Heart left ventricle (tissue), 16 donors: Measurements from ENCODE around the gene MARS1. TPM values are rescaled to one million over a fixed set of nuclear protein-coding genes. Genes with fewer than 3 reads are reported as not detected.
A peak's percentile ranks its signal among the peaks of the same experiment; 100 is the strongest.
"Not testable (repeated sequence)": the region's sequence is repeated elsewhere in the genome, so short reads cannot be mapped to it uniquely, and the experiment has no call there.

Experiments
- ATAC-seq, 4 donors: fragments of 200-7000 bp; cut with Tn5 transposase; one replicate each; pipeline ENCODE4 v1.9.1; 2020 to 2022; ENCODE audit warnings: moderate library complexity in 4 of 4, mild to moderate bottlenecking in 3 of 4, moderate number of reproducible peaks in 1 of 4
- DNase-seq, 5 donors: peaks; one replicate each; pipeline ENCODE4 v3.0.0-alpha.2; 2020
- H3K27ac ChIP-seq, 12 donors: fragments of 200-600 bp; sonication (generic) in 4 of 12; one replicate each; pipeline versions ENCODE4 v1.5.0 to v1.8.0; 2016 to 2022; ENCODE audit warnings: mild to moderate bottlenecking in 2 of 12
- H3K27me3 ChIP-seq, 9 donors: fragments of 200-600 bp; sonication (generic) in 2 of 9; one replicate each; pipeline versions ENCODE4 v1.5.1 to v1.8.0; 2016 to 2022; ENCODE audit warnings: mild to moderate bottlenecking in 3 of 9
- H3K36me3 ChIP-seq, 9 donors: fragments of 200-600 bp; sonication (generic) in 2 of 9; one replicate each; pipeline versions ENCODE4 v1.5.0 to v1.8.0; 2018 to 2022; ENCODE audit warnings: mild to moderate bottlenecking in 2 of 9
- H3K4me1 ChIP-seq, 12 donors: fragments of 200-600 bp; sonication (generic) in 4 of 12; one replicate each; pipeline versions ENCODE4 v1.5.0 to v1.8.0; 2016 to 2022; ENCODE audit warnings: mild to moderate bottlenecking in 3 of 12
- H3K4me3 ChIP-seq, 12 donors: fragments of 200-600 bp; sonication (generic) in 4 of 12; one replicate each; pipeline versions ENCODE4 v1.5.0 to v1.8.0; 2017 to 2022; ENCODE audit warnings: mild to moderate bottlenecking in 9 of 12, moderate library complexity in 4 of 12
- H3K9me3 ChIP-seq, 12 donors: fragments of 200-600 bp; sonication (generic) in 4 of 12; one replicate each; pipeline versions ENCODE4 v1.5.0 to v1.8.0; 2016 to 2022; ENCODE audit warnings: mild to moderate bottlenecking in 1 of 12
- POLR2A ChIP-seq, 2 donors: fragments of 450-650 bp; IDR thresholded peaks; one replicate each; pipeline ENCODE4 v1.6.1; 2017; ENCODE audit warnings: antibody characterized with exemption in 2 of 2, mild to moderate bottlenecking in 2 of 2, moderate library complexity in 2 of 2
- WGBS, 4 donors: extraction: QIAGEN DNeasy Blood & Tissue Kit in 2 of 4; methylation state at CpG; one replicate each; pipeline versions ENCODE4 v1.1.5 to v1.1.7; 2013 to 2018; 5-methylcytosine and 5-hydroxymethylcytosine counted together
- intact Hi-C, 10 donors: fragments of 100-400 bp; cut with DNase I; formaldehyde crosslinking; loops; one replicate each; pipeline versions ENCODE4 v1.11.1 to v1.14.2; 2022
- long read RNA-seq, 3 donors: library from polyadenylated mRNA; unstranded; transcript quantifications; one replicate each; pipeline ENCODE4 v2.0.0, GENCODE V29; 2020 to 2021
- polyA plus RNA-seq, 2 donors: library from polyadenylated mRNA; stranded (reverse); fragments of 200-250 nt; gene quantifications; one replicate each; pipeline ENCODE4 v1.2.3, GENCODE V29; 2013
- total RNA-seq, 9 donors: library from RNA; depleted of rRNA in 2 of 9; stranded (reverse); fragments of >200 nt in 2 of 9; fragmentation: NEBNext Ultra II Directional in 3 of 9; extraction: Animal tissue kit (Norgen Biotek cat#: 25700) in 3 of 9; gene quantifications; one replicate each; pipeline versions ENCODE4 v1.1.0 to v1.2.4, GENCODE V29; 2016 to 2023
- TF ChIP-seq, protein P1 (sequence below), 12 donors: fragments of 200-600 bp; sonication (generic) in 4 of 12; IDR thresholded peaks; one replicate each; pipeline versions ENCODE4 v1.5.0 to v1.8.0; 2018 to 2022; ENCODE audit warnings: antibody characterized with exemption in 12 of 12, mild to moderate bottlenecking in 5 of 12
- donor health status: ischemic (EF 13 %, LVEDD 7.1; RV severe dilation, severe dysfunction).
- donor health status: healthy with polysubstance abuse.
- donor health status: DM: no; HTN: yes; CAD: no.
- donor health status: DM: no; HTN: no; CAD: no.
- donor health status: ischemic (EF 25% LVEDD 6.9; RV normal size, moderate dysfunction).
- donor health status: ischemic (EF 25% LVEDD 5.7; RV mildly dilated, moderate dysfunction).
- donor health status: healthy.
- donor health status: DM: yes; HTN: yes; CAD: no.
- donor health status: ischemic (EF 35%, LVEDD 5.7; RV mildly dilated, moderate dysfunction).
- donor health status: nonischemic (EF 11% LVEDD 7.7; RV severe dilation, severe dysfunction).
- donor health status: DM: yes; HTN: yes; CAD: no.
- donor health status: PGD.
- donor health status: ischemic (EF 29% LVEDD 5.4; RV normal size, mild dysfunction).
- donor health status: nonischemic (EF 23%, LVEDD 6.1; RV moderate dilation, normal function).

Gene MARS1
- 100 to 1,000 TPM in 1 of 9 donors, 10 to 100 TPM in 8; 36.8 to 109 (median 69.7) TPM for total RNA-seq
- 10 to 100 TPM; 91.7 to 98.0 TPM for polyA plus RNA-seq
- long read RNA-seq, donor 1, transcript MARS-201 (21 exons, 2,905 nt): major isoform, 70 of 94 reads
- long read RNA-seq, donor 1, partial matches to known transcripts: 17 of 94 reads
- long read RNA-seq, donor 1, other reads (novel, unspliced or antisense): 7 of 94 reads
- long read RNA-seq, donor 2, transcript MARS-201 (21 exons, 2,905 nt): major isoform, 351 of 455 reads
- long read RNA-seq, donor 2, partial matches to known transcripts: 53 of 455 reads
- long read RNA-seq, donor 2, other reads (novel, unspliced or antisense): 50 of 455 reads
- long read RNA-seq, donor 3, transcript MARS-201 (21 exons, 2,905 nt): major isoform, 106 of 148 reads
- long read RNA-seq, donor 3, partial matches to known transcripts: 21 of 148 reads
- long read RNA-seq, donor 3, other reads (novel, unspliced or antisense): 21 of 148 reads

- Histone ChIP-seq H3K9me3 (no peaks in the 10 kb centered on the region), H3K27me3 (no peaks in the 10 kb centered on the region), H3K27ac (peak within 1 kb of the TSS in 11 of 12 donors; percentile 53 to 84 (median 72)), H3K4me1 (peaks cover 6 to 20% (median 10%) of the 10 kb centered on the region in 12 donors), H3K4me3 (peak within 1 kb of the TSS; percentile 66 to 97 (median 82)), H3K36me3 (peaks cover 0 to 37% (median 35%) of the 10 kb centered on the region in 9 donors)
- ATAC-seq: peak; percentile 98 to 99 (median 98)
- DNase-seq: peak; percentile 94 to 96 (median 95)
- TF ChIP-seq POLR2A (IDR thresholded peaks at IDR 0.05): peak in 1 of 2 donors; percentile 62
- TF ChIP-seq, protein P1, sequence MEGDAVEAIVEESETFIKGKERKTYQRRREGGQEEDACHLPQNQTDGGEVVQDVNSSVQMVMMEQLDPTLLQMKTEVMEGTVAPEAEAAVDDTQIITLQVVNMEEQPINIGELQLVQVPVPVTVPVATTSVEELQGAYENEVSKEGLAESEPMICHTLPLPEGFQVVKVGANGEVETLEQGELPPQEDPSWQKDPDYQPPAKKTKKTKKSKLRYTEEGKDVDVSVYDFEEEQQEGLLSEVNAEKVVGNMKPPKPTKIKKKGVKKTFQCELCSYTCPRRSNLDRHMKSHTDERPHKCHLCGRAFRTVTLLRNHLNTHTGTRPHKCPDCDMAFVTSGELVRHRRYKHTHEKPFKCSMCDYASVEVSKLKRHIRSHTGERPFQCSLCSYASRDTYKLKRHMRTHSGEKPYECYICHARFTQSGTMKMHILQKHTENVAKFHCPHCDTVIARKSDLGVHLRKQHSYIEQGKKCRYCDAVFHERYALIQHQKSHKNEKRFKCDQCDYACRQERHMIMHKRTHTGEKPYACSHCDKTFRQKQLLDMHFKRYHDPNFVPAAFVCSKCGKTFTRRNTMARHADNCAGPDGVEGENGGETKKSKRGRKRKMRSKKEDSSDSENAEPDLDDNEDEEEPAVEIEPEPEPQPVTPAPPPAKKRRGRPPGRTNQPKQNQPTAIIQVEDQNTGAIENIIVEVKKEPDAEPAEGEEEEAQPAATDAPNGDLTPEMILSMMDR (IDR thresholded peaks at IDR 0.05): peak in 1 of 12 donors; percentile 17
- 7 to 11% (median 11%) methylated on average over 47 of the region's 47 CpGs for WGBS, 4 donors
- intact Hi-C loops: loop anchor here in 3 of 10 donors (2.0 to 5.0 kb wide), 3 partner anchors 25 to 60 kb away; partner anchors contain the start of gene DCTN2 (in 1 of the 3)
Observed at GRCh38 chr12:57487597-57488401, at the start of gene MARS1. TSS of gene MARS1 (plus strand) at chr12:57488068. CDS start at chr12:57488091, 23 bp downstream.

GRCh38 chr12:57438400-57438799 is 49.5 kb upstream of the MARS1 start:
- DNase-seq (no peak), ATAC-seq (no peak)
- WGBS, 4 donors: 89 to 95% (median 91%) methylated on average over 1 of the region's 1 CpG
- Histone ChIP-seq H3K4me1 (no peaks in the 10 kb centered on the region), H3K27me3 (no peaks in the 10 kb centered on the region), H3K9me3 (peaks cover 0 to 11% (median 0%) of the 10 kb centered on the region in 12 donors), H3K4me3 (no peak overlapping the region), H3K36me3 (no peaks in the 10 kb centered on the region), H3K27ac (no peak overlapping the region)
- TF ChIP-seq, protein P1 (IDR thresholded peaks at IDR 0.05): no peak
- no peak for TF ChIP-seq POLR2A (IDR thresholded peaks at IDR 0.05)
- intact Hi-C loops: no loop called here

- H3K36me3 ChIP-seq: no peaks in the 10 kb centered on the region
- ATAC-seq: no peak
- no peaks in the 10 kb centered on the region for H3K27me3 ChIP-seq
- no peaks in the 10 kb centered on the region for H3K4me1 ChIP-seq
- H3K9me3 ChIP-seq: peaks cover 0 to 11% (median 0%) of the 10 kb centered on the region in 12 donors
- no peak for DNase-seq
- WGBS, 4 donors: 75 to 86% (median 79%) methylated on average over 4 of the region's 4 CpGs
- no peak overlapping the region for H3K27ac ChIP-seq
- TF ChIP-seq, protein P1 (IDR thresholded peaks at IDR 0.05): no peak
- no peak for TF ChIP-seq POLR2A (IDR thresholded peaks at IDR 0.05)
- H3K4me3 ChIP-seq: no peak overlapping the region
- intact Hi-C loops: no loop called here
Observed at GRCh38 chr12:57439762-57440266, 48.1 kb upstream of the MARS1 start.

- WGBS, 4 donors: 81 to 89% (median 86%) methylated on average over 2 of the region's 2 CpGs
- intact Hi-C loops, H3K4me3 ChIP-seq, H3K27me3 ChIP-seq, H3K36me3 ChIP-seq, ATAC-seq, H3K4me1 ChIP-seq, H3K27ac ChIP-seq, DNase-seq: not testable (repeated sequence)
- H3K9me3 ChIP-seq: peaks cover 0 to 11% (median 0%) of the 10 kb centered on the region in 12 donors
Observed at GRCh38 chr12:57441393-57441792, 46.5 kb upstream of the MARS1 start.
